Measurements from ENCODE around the gene CLDN6. TPM values are rescaled to one million over a fixed set of nuclear protein-coding genes. Genes with fewer than 3 reads are reported as not detected.
A peak's percentile ranks its signal among the peaks of the same experiment; 100 is the strongest.

The CLDN6 gene
- total RNA-seq, 1 donor from 2014 or later: 0.47 TPM

DNA sequence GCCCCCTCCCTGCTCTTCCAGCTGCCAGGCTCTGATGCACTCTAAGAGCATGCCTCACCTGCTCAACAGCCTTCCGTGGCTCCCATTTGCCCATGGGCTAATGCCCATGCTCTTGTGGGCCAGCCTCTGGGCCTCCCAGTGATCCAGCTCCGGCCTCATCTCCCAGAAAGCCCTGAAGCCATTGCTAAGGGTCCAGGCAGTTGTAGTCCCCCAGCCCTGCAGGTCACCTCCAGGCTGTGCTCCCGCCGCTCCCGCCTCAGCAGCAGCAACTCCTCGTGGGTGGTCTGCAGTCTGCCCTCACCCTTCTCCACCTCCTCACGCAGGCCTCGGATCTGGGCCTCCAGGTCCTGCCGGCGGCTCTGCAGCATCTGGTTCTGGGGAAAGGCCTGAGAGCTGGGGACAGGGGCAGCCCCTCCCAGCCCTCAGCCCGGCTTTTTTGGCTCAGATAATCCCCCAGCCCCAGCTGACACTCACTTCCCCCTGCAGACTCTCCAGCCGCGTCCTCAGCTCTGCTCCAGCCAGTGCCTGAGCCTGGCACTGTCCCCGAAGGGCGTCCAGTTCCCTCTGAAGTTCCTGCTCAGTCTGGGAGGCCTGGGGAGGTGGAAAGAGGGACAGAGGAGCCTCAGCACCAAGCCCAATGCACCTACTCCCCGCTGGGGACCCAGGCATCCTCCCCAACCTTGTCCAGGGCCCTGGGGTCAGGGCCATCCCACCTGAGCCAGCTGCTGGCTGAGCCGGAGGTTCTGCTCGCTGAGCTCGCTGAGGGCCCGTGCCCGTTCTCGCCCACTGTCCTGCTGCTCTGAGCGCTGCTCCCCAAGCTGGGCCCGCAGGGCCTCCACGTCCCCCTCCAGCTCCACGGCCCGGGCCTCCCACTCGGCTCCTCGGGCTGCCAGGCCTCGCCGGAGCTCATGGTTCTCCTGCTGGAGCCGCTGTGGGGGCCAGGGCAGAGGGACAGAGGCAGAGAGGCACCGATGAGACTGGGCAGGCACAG is 12.5 kb upstream of the CLDN6 start:
- Mint-ChIP-seq H3K4me3 (peak overlapping the region; percentile 7), H3K36me3 (ENCODE audit: low read depth) (no peaks in the 10 kb centered on the region), H3K4me1 (peaks cover 7% of the 10 kb centered on the region), H3K9me3 (no peaks in the 10 kb centered on the region), H3K27me3 (ENCODE audit: low read depth) (peaks cover 52% of the 10 kb centered on the region), H3K27ac (ENCODE audit: unreplicated experiment) (no peak overlapping the region)
- no peak for DNase-seq (ENCODE audit: low read depth, low spot score)
- TF ChIP-seq, protein P1, sequence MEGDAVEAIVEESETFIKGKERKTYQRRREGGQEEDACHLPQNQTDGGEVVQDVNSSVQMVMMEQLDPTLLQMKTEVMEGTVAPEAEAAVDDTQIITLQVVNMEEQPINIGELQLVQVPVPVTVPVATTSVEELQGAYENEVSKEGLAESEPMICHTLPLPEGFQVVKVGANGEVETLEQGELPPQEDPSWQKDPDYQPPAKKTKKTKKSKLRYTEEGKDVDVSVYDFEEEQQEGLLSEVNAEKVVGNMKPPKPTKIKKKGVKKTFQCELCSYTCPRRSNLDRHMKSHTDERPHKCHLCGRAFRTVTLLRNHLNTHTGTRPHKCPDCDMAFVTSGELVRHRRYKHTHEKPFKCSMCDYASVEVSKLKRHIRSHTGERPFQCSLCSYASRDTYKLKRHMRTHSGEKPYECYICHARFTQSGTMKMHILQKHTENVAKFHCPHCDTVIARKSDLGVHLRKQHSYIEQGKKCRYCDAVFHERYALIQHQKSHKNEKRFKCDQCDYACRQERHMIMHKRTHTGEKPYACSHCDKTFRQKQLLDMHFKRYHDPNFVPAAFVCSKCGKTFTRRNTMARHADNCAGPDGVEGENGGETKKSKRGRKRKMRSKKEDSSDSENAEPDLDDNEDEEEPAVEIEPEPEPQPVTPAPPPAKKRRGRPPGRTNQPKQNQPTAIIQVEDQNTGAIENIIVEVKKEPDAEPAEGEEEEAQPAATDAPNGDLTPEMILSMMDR (conservative IDR thresholded peaks at IDR 0.05): no peak

DNA sequence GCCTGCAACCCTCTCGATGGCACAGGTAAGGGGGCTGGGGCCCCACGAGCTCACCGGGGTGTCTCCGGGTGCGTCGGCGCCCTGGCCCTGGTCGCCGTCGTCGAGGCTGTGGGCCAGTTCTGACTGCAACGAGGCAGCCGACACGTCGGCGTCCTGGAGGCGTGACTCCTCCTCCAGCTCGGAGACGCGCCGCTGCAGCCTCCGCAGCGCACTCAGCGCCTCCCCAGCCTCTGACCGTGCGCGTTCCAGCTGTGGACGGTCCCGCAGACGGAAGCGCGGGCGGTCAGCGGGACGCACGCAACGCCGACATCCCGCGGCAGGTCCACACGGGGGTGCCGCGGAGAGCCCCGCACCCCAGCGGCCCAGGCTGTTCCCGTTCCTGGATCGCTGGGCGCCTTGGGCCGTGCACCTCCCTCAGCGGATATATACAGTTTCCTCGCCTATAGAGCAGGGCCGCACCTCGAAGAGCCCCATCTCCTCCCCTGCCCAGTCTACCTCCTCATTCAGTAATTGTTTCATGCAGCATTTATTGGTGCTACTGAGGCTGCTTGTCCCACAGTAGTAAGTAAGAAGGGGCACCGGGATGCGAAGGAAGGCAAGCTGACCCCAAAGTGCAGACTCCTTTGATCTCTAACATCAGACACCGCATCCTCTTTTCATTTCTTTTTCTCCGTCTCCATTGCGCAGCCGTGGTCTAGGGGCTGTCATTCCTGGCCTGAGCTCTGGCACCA is 11.7 kb upstream of the CLDN6 start:
- H3K36me3 Mint-ChIP-seq (ENCODE audit: low read depth): no peaks in the 10 kb centered on the region
- H3K9me3 Mint-ChIP-seq: no peaks in the 10 kb centered on the region
- peaks cover 7% of the 10 kb centered on the region for H3K4me1 Mint-ChIP-seq
- DNase-seq (ENCODE audit: low read depth, low spot score): no peak
- H3K27me3 Mint-ChIP-seq (ENCODE audit: low read depth): peaks cover 43% of the 10 kb centered on the region
- TF ChIP-seq, protein P1 (conservative IDR thresholded peaks at IDR 0.05): no peak
- H3K4me3 Mint-ChIP-seq: peak overlapping the region; percentile 7
- H3K27ac Mint-ChIP-seq (ENCODE audit: unreplicated experiment): no peak overlapping the region

DNA sequence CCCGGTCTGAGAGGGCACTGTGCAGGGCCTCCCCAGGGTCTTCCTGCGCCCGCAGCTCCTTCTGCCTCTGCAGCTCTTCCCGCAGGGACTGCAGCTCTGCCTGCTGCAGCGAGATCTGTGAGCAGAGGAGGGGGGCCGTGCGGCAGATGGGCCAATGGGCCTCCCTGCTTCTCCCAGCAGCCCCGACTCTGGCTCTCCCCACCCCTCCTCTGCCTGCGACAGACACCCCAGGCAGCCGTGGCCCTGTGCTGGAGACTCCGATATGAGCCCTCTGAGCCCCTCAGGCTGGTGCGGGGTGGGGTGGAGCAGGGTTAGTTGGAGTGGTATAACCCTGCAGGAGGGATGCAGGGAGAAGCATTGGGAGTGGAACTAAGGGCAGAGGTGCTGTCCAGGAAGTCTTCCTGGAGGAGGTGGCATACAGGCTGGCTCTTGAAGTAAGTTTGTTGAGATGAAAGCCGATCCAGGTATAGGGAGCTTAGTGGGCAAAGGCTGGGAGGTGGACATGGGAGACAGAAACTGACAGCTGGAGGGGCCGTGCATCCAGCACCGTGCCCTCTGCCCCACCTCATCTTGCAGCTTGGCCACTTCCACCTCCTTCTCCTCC is 10.8 kb upstream of the CLDN6 start:
- DNase-seq (ENCODE audit: low read depth, low spot score): no peak
- no peak overlapping the region for H3K4me3 Mint-ChIP-seq

DNA sequence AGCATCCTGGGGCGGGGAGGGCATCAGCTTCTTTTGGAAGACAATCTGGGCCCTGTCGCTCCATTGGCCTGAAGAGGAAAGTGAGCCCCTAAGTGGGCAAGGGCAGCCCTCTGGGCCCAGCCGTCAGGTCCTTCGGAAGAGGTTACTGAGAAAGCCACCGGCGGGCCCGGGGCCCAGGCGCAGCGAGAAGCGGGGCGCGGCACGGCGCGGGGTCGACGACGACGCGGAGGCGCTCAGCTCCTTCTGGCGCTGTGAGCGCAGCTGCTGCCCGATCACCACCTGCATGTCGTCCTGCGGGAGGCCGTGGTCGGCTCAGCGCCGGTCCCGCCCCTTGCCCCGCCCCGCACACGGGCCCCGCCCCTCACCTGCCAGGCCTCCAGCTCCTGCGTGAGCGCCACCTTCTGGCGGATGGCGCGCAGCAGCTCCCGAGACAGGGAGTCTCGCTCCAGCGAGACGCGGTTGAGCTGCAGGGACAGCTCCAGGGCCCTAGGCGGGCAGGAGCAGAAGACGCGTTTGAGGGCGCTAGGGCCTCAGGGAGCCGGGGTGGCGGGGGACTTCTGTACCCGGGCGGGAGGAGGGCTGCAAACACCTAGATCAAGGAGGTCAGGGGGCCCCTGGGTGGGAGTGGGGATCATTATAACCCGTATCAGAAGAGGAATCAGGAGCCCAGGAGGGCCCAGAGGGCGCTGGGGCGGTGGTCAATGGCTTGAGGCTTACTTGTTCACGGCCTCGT is 10.2 kb upstream of the CLDN6 start:
- Mint-ChIP-seq H3K27ac (ENCODE audit: unreplicated experiment) (no peak overlapping the region), H3K4me3 (no peak overlapping the region)

More for the DNA sequence above, 10.8 kb upstream of the CLDN6 start:
- Mint-ChIP-seq H3K36me3 (ENCODE audit: low read depth) (peaks cover 2% of the 10 kb centered on the region), H3K9me3 (no peaks in the 10 kb centered on the region), H3K4me1 (peaks cover 14% of the 10 kb centered on the region), H3K27me3 (ENCODE audit: low read depth) (peaks cover 40% of the 10 kb centered on the region), H3K27ac (ENCODE audit: unreplicated experiment) (no peak overlapping the region)
- TF ChIP-seq, protein P1 (conservative IDR thresholded peaks at IDR 0.05): no peak

More for the DNA sequence above, 10.2 kb upstream of the CLDN6 start:
- H3K4me1 Mint-ChIP-seq: peaks cover 19% of the 10 kb centered on the region
- H3K9me3 Mint-ChIP-seq: no peaks in the 10 kb centered on the region
- peaks cover 34% of the 10 kb centered on the region for H3K27me3 Mint-ChIP-seq (ENCODE audit: low read depth)
- peak; percentile 91 for DNase-seq (ENCODE audit: low read depth, low spot score)
- H3K36me3 Mint-ChIP-seq (ENCODE audit: low read depth): peaks cover 2% of the 10 kb centered on the region
- TF ChIP-seq, protein P1 (conservative IDR thresholded peaks at IDR 0.05): peak; percentile 88

Data from neural crest cell (in vitro differentiated cells).